T-helper 1 cell treated with Interleukin-12 subunit alpha and Interleukin-12 subunit beta and Interleukin-4 antibody, amounts not matched to agents 30 ng/mL and 1 ng/mL, for 36 hours (primary cell): ENCODE data around the gene PAPOLA. TPM values are rescaled to one million over a fixed set of nuclear protein-coding genes. Genes with fewer than 3 reads are reported as not detected.

Experiments used
- intact Hi-C: fragments of 100-400 bp; cut with micrococcal nuclease; formaldehyde crosslinking; loops from one replicate; pipeline ENCODE4 v1.15.1; 2024
- total RNA-seq: library from RNA; stranded (reverse); gene quantifications from 2 replicates; pipeline ENCODE4 v1.2.3, GENCODE V29; 2022

The PAPOLA gene
- total RNA-seq, 1 donor from 2014 or later: 175 TPM

DNA sequence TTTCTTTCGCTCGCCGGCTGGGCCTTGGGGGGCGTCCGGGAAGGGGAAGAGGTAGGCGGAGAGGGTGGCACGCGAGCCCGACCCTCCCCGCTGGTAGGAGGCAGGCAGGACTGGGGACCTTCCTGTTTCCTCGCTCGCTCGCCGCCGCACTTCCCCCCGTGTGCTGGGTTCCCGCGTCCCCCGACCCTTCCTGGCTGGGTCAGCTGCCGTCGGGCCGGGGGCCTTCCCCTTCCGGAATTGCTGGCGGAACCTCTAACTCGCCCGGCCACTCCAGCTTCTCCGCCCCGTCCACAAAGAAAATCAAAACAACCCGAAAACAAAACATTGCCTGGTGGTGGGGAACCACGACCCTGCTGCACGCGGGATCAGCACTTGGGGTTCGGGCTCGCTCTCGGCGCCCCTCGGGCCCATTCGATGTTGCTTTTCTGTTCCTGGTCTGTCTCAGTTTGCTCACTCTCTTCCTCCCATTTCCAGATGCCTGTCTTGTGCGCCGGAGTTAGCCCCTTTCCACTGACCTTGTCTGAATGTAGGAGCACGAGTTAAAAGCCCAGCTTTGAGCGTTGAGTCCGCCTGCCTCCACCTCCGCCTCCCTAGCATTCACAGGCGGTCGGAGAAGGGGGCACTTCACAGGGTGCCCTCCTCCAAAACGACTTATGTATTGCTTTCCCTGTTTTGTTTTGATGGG lies 581 bp downstream of the PAPOLA start:
- intact Hi-C loops: loop anchor here (1.0 to 5.0 kb wide), 11 partner anchors 35 to 1345 kb away; partner anchors contain the start of genes ATG2B, DICER1, GSKIP and SYNE3

- intact Hi-C loops: loop anchor here (2.0 to 5.0 kb wide), 6 partner anchors 34 to 1346 kb away; partner anchors contain the start of genes DICER1 and SYNE3
These were observed 1.1 kb downstream of the PAPOLA start for GRCh38 chr14:96503306-96503679.

DNA sequence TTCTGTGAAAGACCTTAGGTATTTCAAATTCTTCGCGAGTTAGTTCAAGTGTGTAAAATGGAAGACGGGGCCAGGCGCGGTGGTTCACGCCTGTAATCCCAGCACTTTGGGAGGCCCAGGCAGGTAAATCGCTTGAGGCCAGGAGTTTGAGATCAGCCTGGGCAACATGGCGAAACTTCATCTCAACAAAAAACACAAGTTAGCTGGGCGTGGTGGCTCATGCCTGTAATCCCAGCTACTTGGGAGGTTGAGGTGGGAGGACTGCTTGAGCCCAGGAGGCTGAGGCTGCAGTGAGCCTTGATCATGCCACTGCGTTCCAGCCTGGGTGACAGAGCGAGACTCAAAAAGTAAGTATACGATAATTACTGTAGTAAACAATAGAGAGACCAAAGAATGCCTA lies 2.2 kb downstream of the PAPOLA start:
- intact Hi-C loops: loop anchor here (5.0 kb wide), 5 partner anchors 33 to 1347 kb away; partner anchors contain the start of genes DICER1 and SYNE3

GRCh38 chr14:96507723-96508122 lies 5.5 kb downstream of the PAPOLA start:
- intact Hi-C loops: no loop called here

GRCh38 chr14:96508900-96509299 lies 6.7 kb downstream of the PAPOLA start:
- intact Hi-C loops: no loop called here

DNA sequence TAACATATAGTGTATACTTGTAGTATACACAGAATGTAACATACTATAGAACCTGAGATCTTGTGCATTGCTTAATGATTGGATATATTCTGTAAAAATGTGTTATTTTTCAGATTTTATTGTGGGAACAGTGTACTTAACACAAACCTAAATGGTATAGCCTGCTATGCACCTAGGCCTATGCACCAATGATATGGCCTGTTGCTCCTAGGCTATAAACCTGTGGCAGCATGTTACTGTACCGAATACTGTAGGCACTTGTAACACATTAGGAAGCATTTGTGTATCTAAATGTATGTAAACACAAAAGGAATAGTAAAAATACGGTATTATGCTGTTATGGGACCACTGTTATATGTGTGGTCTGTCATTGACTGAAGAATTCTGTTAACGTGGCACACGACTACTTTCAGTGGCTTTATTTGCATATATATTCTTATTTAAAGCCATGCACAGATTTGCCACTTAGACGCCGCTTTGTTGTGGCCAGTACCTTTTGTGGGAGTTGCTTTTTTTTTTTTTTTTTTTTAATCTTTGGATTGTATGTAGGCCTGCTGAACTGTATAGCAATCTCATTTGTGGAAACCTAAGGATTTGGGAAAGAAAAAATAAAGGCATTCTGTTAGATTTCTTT lies 7.4 kb downstream of the PAPOLA start:
- intact Hi-C loops: no loop called here

DNA sequence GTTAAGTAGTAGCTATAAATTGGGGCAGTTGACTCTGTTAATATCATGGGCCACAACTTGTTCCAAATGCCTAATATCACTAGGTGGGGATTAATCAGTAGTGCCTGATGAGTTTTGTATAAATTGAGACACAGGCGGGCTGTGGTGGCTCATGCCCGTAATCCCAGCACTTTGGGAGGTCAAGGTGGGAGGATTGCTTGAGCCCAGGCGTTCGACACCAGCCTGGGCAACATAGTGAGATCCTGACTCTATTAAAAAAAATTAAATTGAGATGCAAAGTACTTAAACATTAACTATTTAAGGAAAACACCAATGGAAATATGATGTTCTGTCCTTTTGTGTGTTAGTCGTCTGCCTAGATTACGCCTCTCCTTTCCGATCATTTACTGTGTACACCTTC lies 9.0 kb downstream of the PAPOLA start:
- intact Hi-C loops: no loop called here

GRCh38 chr14:96511667-96512066 lies 9.5 kb downstream of the PAPOLA start:
- intact Hi-C loops: no loop called here

DNA sequence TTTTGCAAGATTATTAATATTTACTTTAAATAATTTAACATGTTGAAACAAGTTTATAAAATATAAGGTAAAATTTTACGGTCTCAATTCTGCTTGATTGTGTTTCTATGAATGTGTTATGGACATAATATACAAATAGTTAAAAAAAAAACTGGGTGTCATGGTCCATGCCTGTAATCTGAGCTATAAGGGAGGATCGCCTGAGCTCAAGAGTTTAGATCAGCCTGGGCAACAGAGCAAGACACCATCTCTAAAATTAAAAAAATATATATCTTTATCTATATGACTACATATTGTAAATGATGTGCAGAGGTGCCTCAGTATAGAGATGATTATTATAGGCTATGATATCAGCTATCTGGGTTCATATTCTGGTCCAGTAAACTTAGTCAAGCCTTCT lies 9.9 kb downstream of the PAPOLA start:
- intact Hi-C loops: no loop called here

DNA sequence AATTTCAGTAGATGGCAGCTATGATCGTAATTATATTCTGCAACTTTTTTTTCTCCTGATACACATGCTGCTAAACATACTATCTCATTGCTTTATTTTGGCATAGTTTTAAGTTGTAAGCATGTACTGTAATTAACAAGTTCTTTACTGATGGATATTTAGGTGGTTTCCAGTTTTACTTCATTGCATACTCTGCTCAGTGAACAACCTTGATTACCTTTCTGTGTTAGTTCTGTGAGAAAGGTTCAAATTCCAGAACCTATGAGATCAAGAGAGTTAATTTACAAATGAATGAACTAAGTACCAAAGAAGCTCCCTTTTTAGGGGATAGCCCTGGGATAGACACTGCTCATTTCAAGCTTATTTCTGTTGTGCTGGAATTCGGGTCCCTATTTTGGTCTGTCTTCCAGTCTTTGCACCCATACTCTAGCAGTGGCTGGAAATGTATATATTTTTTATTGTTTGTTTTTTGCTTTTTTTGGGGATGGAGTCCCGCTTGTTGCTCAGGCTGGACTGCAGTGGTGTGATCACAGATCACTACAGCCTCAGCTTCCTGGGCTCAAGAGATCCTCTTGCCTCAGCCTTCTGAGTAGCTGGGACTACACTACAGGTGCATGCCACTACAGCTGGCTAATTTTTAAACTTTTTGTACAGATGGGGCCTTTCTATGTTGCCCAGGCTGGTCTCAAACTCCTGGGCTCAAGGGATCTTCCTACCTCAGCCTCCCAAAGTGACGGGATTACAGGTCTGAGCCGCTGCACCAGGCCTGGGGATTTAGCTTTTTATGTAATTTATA lies 10.6 kb downstream of the PAPOLA start:
- intact Hi-C loops: no loop called here

GRCh38 chr14:96514694-96515093 lies 12.5 kb downstream of the PAPOLA start:
- intact Hi-C loops: no loop called here

DNA sequence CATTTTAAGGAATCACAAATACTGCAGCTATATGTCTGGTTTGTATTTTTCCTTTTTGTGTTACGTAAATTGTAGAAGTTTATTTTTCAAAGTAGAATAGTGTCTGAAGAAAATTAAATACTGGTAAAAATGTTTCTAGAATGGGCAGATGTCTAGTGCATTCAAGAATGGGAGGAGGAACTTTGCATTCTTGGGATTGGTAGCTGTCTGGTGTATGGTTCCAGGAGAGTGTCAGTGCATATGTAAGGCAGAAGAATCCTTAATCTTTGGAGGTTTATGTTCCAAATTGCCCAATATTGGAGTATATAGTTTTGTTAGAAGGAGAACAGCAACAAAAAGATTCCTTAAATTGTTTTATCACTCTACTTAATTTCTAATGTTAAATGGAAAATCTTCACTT lies 13.5 kb downstream of the PAPOLA start:
- intact Hi-C loops: no loop called here

DNA sequence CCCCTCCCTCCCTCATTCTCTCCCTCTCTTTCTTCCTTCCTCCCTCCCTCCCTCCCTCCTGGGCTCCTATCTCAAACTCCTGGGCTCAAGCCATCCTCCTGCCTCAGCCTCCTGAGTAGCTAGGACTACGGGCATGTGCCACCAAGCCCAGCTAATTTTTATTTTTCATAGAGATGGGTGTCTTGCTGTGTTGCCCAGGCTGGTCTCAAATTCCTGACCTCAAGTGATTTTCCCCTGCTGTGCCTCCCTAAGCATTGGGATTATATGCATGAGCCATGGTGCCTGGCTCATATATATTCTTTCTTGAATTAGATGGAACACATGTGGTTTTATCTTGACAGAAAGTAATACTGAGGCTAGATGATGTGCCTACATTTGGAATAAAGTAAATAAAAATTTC lies 14.2 kb downstream of the PAPOLA start:
- intact Hi-C loops: no loop called here

DNA sequence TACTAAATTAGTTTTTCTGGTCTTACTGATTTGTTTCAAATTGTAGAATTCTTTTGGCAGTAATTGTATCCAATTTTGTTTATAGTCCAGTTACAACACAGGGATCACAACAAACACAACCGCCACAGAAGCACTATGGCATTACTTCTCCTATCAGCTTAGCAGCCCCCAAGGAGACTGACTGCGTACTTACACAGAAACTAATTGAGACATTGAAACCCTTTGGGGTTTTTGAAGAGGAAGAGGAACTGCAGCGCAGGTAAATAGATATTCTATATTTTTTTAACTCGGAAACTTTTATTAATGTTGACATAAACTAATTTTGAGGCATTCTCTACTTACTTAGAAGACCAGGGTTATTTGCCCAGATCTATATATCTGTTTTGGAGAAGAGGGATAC lies 17.8 kb downstream of the PAPOLA start:
- intact Hi-C loops: no loop called here

GRCh38 chr14:96525452-96525851 lies 23.3 kb downstream of the PAPOLA start:
- intact Hi-C loops: no loop called here

- intact Hi-C loops: no loop called here
These were observed 30.4 kb downstream of the PAPOLA start for GRCh38 chr14:96532632-96533031.

DNA sequence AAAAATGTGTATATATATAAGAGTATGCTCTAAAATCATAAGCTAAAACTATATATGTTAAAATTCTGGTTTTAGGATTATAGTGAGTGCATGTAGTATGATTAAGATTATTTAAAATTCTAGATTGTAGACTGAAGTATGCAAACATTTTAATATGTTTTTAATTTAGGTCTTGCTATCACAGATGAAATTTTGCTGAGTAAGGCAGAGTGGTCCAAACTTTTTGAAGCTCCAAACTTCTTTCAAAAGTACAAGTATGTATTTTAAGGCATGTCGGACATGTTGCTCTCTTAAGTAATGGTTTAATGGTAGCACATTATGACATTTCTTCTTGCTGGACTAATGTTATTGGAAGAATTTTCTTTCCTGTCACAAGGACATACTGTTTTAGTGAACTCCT lies 34.6 kb downstream of the PAPOLA start:
- intact Hi-C loops: loop anchor here (5.0 kb wide), 1 partner anchor 35 kb away; the partner anchor contains the start of gene PAPOLA

GRCh38 chr14:96538097-96538989 lies 36.2 kb downstream of the PAPOLA start:
- intact Hi-C loops: loop anchor here (5.0 kb wide), 1 partner anchor 36 kb away; the partner anchor contains the start of gene PAPOLA

GRCh38 chr14:96538990-96539317 lies 36.8 kb downstream of the PAPOLA start:
- intact Hi-C loops: loop anchor here (5.0 kb wide), 1 partner anchor 37 kb away; the partner anchor contains the start of gene PAPOLA

GRCh38 chr14:96554315-96554910 lies 52.2 kb downstream of the PAPOLA start:
- intact Hi-C loops: no loop called here

GRCh38 chr14:96559571-96559970 lies 57.4 kb downstream of the PAPOLA start:
- intact Hi-C loops: no loop called here
